Mucosa of descending colon (tissue), 3 donors: ENCODE data around the gene SF3B5. TPM values are rescaled to one million over a fixed set of nuclear protein-coding genes. Genes with fewer than 3 reads are reported as not detected.
"Not testable (repeated sequence)": the region's sequence is repeated elsewhere in the genome, so short reads cannot be mapped to it uniquely, and the experiment has no call there.

ENCODE experiments used
- ATAC-seq: fragments of 200-7000 bp; cut with Tn5 transposase; one replicate; pipeline ENCODE4 v1.9.1; 2020; ENCODE audit warnings: mild to moderate bottlenecking, moderate library complexity
- DNase-seq, 3 donors: peaks; one replicate each; pipeline ENCODE4 v3.0.0-alpha.2; 2020
- H3K36me3 ChIP-seq: fragments of 200-600 bp; one replicate; pipeline ENCODE4 v1.8.0; 2021; ENCODE audit warnings: low read depth, mild to moderate bottlenecking
- H3K4me1 ChIP-seq: fragments of 200-600 bp; one replicate; pipeline ENCODE4 v1.8.0; 2021; ENCODE audit warnings: low read depth, mild to moderate bottlenecking
- H3K4me3 ChIP-seq: fragments of 200-600 bp; one replicate; pipeline ENCODE4 v1.8.0; 2021; ENCODE audit warnings: mild to moderate bottlenecking
- H3K9me3 ChIP-seq: fragments of 200-600 bp; one replicate; pipeline ENCODE4 v1.8.0; 2021; ENCODE audit warnings: mild to moderate bottlenecking
- intact Hi-C, 2 donors: fragments of 100-400 bp; cut with DNase I in 1 of 2; cut with micrococcal nuclease in 1 of 2; formaldehyde crosslinking; loops; one replicate each; pipeline versions ENCODE4 v1.11.0 to v1.11.1; 2022; cut with DNase I, micrococcal nuclease
- total RNA-seq, 3 donors: library from RNA; stranded (reverse); fragmentation: NEBNext Ultra II Directional in 2 of 3; extraction: Animal tissue kit (Norgen Biotek cat#: 25700) in 2 of 3; gene quantifications; one replicate each; pipeline versions ENCODE4 v1.2.1 to v1.2.4, GENCODE V29; 2021 to 2023
- TF ChIP-seq, protein P1 (sequence below): fragments of 200-600 bp; IDR thresholded peaks from one replicate; pipeline ENCODE4 v1.8.0; 2022; ENCODE audit warnings: antibody characterized with exemption, mild to moderate bottlenecking
- donor health status: DM: no; HTN: no; CAD: no; lungs with moderate emphysema.
- donor health status: DM: no; HTN: no; CAD: no.
- donor health status: DM: no; HTN: yes; CAD: no.

The SF3B5 gene
- total RNA-seq, 3 donors from 2014 or later = 104 to 172 (median 140) TPM

DNA sequence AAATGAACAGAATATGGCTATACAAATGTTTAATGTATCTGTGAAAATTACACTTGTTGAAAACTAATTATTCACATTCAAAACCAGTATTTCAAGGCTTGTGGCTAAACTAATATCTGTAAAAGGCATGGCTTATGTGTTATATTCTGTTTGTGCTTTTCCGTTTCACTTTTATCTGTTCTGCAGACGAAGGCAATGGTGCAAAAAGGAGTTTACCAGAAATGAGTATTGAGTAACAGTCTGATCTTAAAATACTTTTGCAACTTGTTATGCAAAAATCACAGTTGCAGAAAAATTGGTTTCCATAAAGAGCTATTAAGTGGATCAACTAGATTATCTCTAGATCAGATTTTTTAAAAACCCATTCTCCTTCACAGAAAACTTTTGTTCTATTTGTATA is 45.5 kb upstream of the SF3B5 start:
- ATAC-seq (no peak), DNase-seq (no peak)
- H3K4me3 ChIP-seq = no peak overlapping the region
- TF ChIP-seq, protein P1, sequence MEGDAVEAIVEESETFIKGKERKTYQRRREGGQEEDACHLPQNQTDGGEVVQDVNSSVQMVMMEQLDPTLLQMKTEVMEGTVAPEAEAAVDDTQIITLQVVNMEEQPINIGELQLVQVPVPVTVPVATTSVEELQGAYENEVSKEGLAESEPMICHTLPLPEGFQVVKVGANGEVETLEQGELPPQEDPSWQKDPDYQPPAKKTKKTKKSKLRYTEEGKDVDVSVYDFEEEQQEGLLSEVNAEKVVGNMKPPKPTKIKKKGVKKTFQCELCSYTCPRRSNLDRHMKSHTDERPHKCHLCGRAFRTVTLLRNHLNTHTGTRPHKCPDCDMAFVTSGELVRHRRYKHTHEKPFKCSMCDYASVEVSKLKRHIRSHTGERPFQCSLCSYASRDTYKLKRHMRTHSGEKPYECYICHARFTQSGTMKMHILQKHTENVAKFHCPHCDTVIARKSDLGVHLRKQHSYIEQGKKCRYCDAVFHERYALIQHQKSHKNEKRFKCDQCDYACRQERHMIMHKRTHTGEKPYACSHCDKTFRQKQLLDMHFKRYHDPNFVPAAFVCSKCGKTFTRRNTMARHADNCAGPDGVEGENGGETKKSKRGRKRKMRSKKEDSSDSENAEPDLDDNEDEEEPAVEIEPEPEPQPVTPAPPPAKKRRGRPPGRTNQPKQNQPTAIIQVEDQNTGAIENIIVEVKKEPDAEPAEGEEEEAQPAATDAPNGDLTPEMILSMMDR = no peak
- no peaks in the 10 kb centered on the region for H3K36me3 ChIP-seq
- H3K9me3 ChIP-seq = no peaks in the 10 kb centered on the region
- intact Hi-C loops = no loop called here
- no peaks in the 10 kb centered on the region for H3K4me1 ChIP-seq

DNA sequence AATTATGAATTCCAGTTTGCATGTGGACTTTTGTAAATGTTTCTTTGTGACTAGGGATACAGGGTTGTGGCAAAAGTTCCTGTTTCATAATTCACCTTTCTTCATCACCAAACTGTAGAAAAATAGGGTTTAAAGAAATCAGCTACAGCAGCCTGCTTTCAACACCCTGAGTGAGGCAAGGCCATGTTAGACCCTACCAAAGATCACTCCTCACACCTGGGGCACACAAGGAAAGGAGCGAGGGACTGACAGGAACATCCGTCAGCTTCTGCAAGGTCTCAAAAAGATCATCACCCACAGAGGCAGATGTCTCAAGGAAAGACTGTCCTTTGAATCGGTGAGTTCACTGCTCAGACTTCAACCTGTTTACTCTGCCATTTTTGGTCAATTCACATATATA is 44.4 kb upstream of the SF3B5 start:
- ATAC-seq (no peak), DNase-seq (no peak)
- intact Hi-C loops = no loop called here
- no peak overlapping the region for H3K4me3 ChIP-seq
- H3K9me3 ChIP-seq = no peaks in the 10 kb centered on the region
- no peaks in the 10 kb centered on the region for H3K36me3 ChIP-seq
- TF ChIP-seq, protein P1 = no peak
- no peaks in the 10 kb centered on the region for H3K4me1 ChIP-seq

DNA sequence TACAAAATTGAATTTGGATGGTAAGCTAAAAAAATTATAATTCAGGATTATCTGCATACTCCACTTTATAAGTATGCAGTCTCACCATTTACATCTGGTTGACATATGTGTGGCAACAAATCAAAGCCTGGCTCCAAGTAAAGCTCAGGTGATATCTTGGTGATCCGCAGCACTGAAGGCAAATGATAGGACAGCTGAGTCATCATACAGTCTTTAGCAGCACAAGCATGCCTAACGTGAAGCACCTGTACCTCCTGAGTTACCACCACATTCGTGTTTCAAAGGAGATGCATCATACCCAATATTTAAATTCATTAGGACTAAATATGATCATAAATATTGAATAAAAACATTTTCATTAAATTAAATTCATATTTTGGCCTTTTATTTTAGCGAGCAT is 43.2 kb upstream of the SF3B5 start:
- no peak for ATAC-seq
- TF ChIP-seq, protein P1 = no peak
- Histone ChIP-seq H3K9me3 (no peaks in the 10 kb centered on the region), H3K4me1 (no peaks in the 10 kb centered on the region), H3K36me3 (no peaks in the 10 kb centered on the region), H3K4me3 (no peak overlapping the region)
- no peak for DNase-seq
- intact Hi-C loops = no loop called here

DNA sequence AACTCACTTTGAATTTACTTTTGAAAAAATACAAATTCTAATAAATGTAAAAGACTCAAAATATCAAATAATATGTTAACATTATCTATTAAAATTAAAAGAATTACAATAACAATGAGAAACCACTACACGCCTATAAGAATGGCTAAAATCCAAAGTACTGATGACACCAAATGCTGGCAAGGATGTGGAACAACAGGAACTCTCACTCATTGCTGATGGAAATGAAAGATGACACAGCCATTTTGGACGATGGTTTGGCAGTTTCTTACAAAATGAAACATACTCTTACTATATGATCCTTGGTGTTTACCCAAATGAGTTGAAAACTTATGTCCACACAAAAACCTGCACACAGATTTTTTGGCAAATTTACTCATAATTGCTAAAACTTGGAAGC is 39.4 kb upstream of the SF3B5 start:
- no peaks in the 10 kb centered on the region for H3K9me3 ChIP-seq
- no peaks in the 10 kb centered on the region for H3K4me1 ChIP-seq
- no peak for ATAC-seq
- intact Hi-C loops = no loop called here
- DNase-seq = no peak
- H3K36me3 ChIP-seq = no peaks in the 10 kb centered on the region
- H3K4me3 ChIP-seq = no peak overlapping the region
- TF ChIP-seq, protein P1 = no peak

DNA sequence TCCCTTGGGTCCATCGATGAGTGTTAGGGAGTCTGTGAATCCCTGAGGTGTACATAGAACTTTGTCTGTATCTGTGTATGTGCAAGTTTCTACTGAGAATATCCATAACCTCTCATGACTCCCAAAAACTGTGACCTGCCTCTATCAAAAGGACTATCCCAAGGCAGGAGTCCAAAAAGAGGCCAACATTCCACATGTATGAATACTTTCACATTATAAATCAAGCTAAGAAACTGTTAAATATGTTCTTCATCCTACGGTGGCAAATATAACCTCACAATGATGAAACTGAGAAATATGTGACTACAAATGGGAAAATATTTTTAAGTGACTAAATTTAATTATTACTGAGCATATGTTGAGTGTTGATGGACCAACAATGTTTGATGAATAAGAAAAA is 38.8 kb upstream of the SF3B5 start:
- ATAC-seq (no peak), DNase-seq (no peak)
- H3K36me3 ChIP-seq = no peaks in the 10 kb centered on the region
- intact Hi-C loops = no loop called here
- H3K4me3 ChIP-seq = no peak overlapping the region
- H3K4me1 ChIP-seq = no peaks in the 10 kb centered on the region
- TF ChIP-seq, protein P1 = no peak
- no peaks in the 10 kb centered on the region for H3K9me3 ChIP-seq

DNA sequence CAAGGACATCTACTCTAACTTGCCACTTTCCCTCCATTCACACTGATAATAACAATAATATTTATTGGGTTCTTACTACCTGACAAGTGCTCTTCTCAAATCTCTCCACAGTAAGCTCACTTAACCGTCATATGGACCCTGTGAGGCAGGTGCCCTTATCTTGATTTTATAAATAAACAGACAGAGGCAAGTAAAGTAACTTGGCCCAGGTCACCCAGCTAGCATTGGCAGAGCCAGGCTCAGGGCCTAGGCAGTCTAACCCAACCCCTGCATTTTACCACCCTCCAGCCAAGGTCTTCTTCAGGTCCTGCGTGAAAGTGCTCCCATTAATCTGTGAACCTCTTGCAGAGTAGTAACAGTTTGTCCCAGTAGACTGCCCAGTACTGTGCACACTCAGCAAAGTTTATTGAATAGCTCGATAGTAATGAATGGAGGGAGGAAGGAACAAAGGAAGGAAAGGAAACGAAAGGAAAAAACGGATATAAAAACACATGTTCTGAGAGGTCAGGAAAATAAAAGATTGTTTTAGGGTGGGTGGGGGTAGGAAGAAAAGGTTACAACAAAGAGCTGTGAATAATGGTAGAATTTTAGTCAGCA is 38.0 kb upstream of the SF3B5 start:
- Histone ChIP-seq H3K36me3 (no peaks in the 10 kb centered on the region), H3K4me3 (no peak overlapping the region), H3K9me3 (no peaks in the 10 kb centered on the region), H3K4me1 (no peaks in the 10 kb centered on the region)
- intact Hi-C loops = no loop called here
- TF ChIP-seq, protein P1 = no peak
- no peak for DNase-seq
- ATAC-seq = no peak

DNA sequence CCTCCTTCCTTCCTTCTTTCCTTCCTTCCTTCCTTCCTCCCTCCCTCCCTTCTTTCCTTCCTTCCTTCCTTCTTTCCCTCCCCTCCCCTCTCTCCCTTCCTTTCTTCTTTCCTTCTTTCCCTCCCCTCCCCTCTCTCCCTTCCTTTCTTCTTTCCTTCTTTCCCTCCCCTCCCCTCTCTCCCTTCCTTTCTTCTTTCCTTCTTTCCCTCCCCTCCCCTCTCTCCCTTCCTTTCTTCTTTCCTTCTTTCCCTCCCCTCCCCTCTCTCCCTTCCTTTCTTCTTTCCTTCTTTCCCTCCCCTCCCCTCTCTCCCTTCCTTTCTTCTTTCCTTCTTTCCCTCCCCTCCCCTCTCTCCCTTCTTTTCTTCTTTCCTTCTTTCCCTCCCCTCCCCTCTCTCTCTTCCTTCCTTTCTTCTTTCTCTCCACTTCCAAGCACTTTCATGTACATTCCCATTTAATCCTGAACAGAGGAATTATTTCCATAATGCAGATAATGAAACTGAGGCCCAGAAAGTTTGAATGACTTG is 36.9 kb upstream of the SF3B5 start:
- intact Hi-C loops, H3K4me1 ChIP-seq, H3K36me3 ChIP-seq, H3K9me3 ChIP-seq, ATAC-seq, H3K4me3 ChIP-seq, DNase-seq: not testable (repeated sequence)
